ENCODE data around the gene ARHGAP20. TPM values are rescaled to one million over a fixed set of nuclear protein-coding genes. Genes with fewer than 3 reads are reported as not detected.

The ARHGAP20 gene
- total and polyA plus RNA-seq, 2 of the 4 experiments (the other 2 are of a cell fraction): 1.4 to 2.5 TPM

- DNase-seq (no peak), ATAC-seq (ENCODE audit: low read depth) (no peak)
- H3K18ac ChIP-seq (ENCODE audit: low read depth, low read length): no peak overlapping the region
- H3K14ac ChIP-seq (replicated peaks; ENCODE audit: low read depth, low read length): no peak overlapping the region
- H2AK5ac ChIP-seq (ENCODE audit: low read depth, low read length): no peak overlapping the region
- H3K4me2 ChIP-seq (ENCODE audit: low read depth, low read length): no peak overlapping the region
- POLR2A ChIA-PET (ENCODE audit: unreplicated experiment): interaction anchor here (0.6 kb wide), 1 partner anchor 219 kb away, joined by 3 read pairs; no protein-coding TSS in a partner anchor
- H2BK120ac ChIP-seq (ENCODE audit: low read depth, low read length): no peak overlapping the region
- no peak overlapping the region for H2AFZ ChIP-seq (replicated peaks; ENCODE audit: low read length, poor library complexity)
- H4K8ac ChIP-seq (ENCODE audit: low read depth in 2 of 2, low read length in 2 of 2): no peak overlapping the region
- no peaks in the 10 kb centered on the region for H3K27me3 ChIP-seq (ENCODE audit: control insufficient read depth, insufficient read depth, low read length)
- peaks cover 5% of the 10 kb centered on the region; the same call in 1 of the 2 replicates for H3K36me3 ChIP-seq (ENCODE audit: control insufficient read depth, insufficient read depth, low read length)
- dilution Hi-C loops (cut with HindIII; ENCODE audit: low sequenced_read_pairs, unreplicated experiment) (no loop called here), in situ Hi-C loops (cut with MboI; ENCODE audit: low sequenced_read_pairs) (no loop called here), intact Hi-C loops (cut with micrococcal nuclease) (no loop called here)
- H4K91ac ChIP-seq (ENCODE audit: insufficient read depth, low read depth, low read length): no peak overlapping the region
- H2AK9ac ChIP-seq (replicated peaks; ENCODE audit: low read depth, low read length, poor library complexity): no peak overlapping the region
- H2BK15ac ChIP-seq (ENCODE audit: low read depth, low read length): no peak overlapping the region
- H3K9me3 ChIP-seq (ENCODE audit: control insufficient read depth, insufficient read depth, low read length): no peaks in the 10 kb centered on the region
- CTCF ChIA-PET: no interaction called here
- H3K23ac ChIP-seq (ENCODE audit: low read depth, low read length): no peak overlapping the region
- no peaks in the 10 kb centered on the region for H4K20me1 ChIP-seq (ENCODE audit: insufficient read depth, low read length)
- no TSS peak for BruUV-seq (replicated peaks)
- no peak overlapping the region for H4K5ac ChIP-seq (ENCODE audit: low read depth, low read length)
- H3K4me1 ChIP-seq (ENCODE audit: control insufficient read depth, insufficient read depth, low read length): no peaks in the 10 kb centered on the region
- no peak for TF ChIP-seq BHLHE40 (IDR thresholded peaks at IDR 0.05; ENCODE audit: low read depth, low read length)
- TF ChIP-seq MXI1 (IDR thresholded peaks at IDR 0.05; ENCODE audit: borderline replicate concordance, low read depth, low read length): no peak
- no peak for TF ChIP-seq CTCF (conservative IDR thresholded peaks at IDR 0.05; ENCODE audit: low read depth, low read length)
- H3K4me3 ChIP-seq (ENCODE audit: insufficient read depth, low read depth, low read length): no peak overlapping the region
- H3K27ac ChIP-seq (ENCODE audit: insufficient read depth, low read length): no peak overlapping the region
- H3K79me1 ChIP-seq (ENCODE audit: low read depth in 1 of 2, low read length in 2 of 2): peaks cover 5% of the 10 kb centered on the region in 2 experiments; a peak in 2 of 4 replicates
- WGBS, 2 experiments (ENCODE audit: extremely low coverage in 2 of 2, insufficient read length in 1 of 2): 100% methylated on average over 2 of the region's 4 CpGs; no CpG with 5 or more reads in 1 of the 2 experiments
- H3K9me1 ChIP-seq (ENCODE audit: insufficient read depth, low read length): peaks cover 2% of the 10 kb centered on the region; the same call in 1 of the 2 replicates
- no peak overlapping the region for H3K9ac ChIP-seq (ENCODE audit: low read depth, low read length)
- no peak overlapping the region for H3K56ac ChIP-seq (ENCODE audit: extremely low read depth, insufficient read depth, low read length)
- no peak overlapping the region for H2BK20ac ChIP-seq (ENCODE audit: low read depth, low read length)
- no peak overlapping the region for H3K4ac ChIP-seq (ENCODE audit: low read depth, low read length)
- H2BK5ac ChIP-seq (ENCODE audit: low read depth, low read length, poor library complexity, severe bottlenecking): no peak overlapping the region
Measured at GRCh38 chr11:110689306-110689705, 22.9 kb downstream of the ARHGAP20 start.
